MM.1S (cell line): Measurements from ENCODE around the gene VSTM2L.

ENCODE experiments used
- EZH2 ChIP-seq: fragments of 300-600 bp; sonication (generic); optimal IDR thresholded peaks from 2 replicates; pipeline ENCODE3; 2017; ENCODE audit warnings: low read depth, mild to moderate bottlenecking, antibody characterized with exemption, low read length, mixed read lengths
- EZH2phosphoT487 ChIP-seq: fragments of 300-600 bp; sonication (generic); IDR thresholded peaks from 2 replicates; pipeline ENCODE4 v1.6.1; 2018; ENCODE audit warnings: antibody characterized with exemption, low read length
- TF ChIP-seq, protein P1 (sequence below): fragments of 300-600 bp; sonication (generic); IDR thresholded peaks from 2 replicates; pipeline ENCODE4 v1.5.1; 2016; ENCODE audit warnings: antibody characterized with exemption, low read length, mixed read lengths

DNA sequence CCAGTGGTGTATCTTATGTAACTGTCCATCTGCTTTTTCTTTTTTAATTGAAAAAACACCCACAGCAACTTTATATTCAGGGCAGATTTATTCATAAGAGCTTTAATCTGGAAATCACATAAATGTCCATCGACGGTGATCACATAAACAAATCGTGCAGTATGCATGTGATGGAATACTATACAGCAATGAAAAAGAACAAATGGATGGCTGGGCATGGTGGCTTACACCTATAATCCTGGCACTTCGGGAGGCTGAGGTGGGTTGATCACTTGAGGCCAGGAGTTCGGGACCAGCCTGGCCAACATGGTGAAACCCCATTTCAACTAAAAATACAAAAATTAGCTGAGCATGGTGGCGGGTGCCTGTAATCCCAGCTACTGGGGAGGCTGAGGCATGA is 39.1 kb downstream of the VSTM2L start:
- TF ChIP-seq, protein P1, sequence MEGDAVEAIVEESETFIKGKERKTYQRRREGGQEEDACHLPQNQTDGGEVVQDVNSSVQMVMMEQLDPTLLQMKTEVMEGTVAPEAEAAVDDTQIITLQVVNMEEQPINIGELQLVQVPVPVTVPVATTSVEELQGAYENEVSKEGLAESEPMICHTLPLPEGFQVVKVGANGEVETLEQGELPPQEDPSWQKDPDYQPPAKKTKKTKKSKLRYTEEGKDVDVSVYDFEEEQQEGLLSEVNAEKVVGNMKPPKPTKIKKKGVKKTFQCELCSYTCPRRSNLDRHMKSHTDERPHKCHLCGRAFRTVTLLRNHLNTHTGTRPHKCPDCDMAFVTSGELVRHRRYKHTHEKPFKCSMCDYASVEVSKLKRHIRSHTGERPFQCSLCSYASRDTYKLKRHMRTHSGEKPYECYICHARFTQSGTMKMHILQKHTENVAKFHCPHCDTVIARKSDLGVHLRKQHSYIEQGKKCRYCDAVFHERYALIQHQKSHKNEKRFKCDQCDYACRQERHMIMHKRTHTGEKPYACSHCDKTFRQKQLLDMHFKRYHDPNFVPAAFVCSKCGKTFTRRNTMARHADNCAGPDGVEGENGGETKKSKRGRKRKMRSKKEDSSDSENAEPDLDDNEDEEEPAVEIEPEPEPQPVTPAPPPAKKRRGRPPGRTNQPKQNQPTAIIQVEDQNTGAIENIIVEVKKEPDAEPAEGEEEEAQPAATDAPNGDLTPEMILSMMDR = no peak
- no peak for TF ChIP-seq EZH2
- no peak for TF ChIP-seq EZH2phosphoT487
